ENCODE measurements around the gene MPRIP.

GRCh38 chr17:17198281-17198680 is 156.0 kb downstream of the MPRIP start:
- TF ChIP-seq POLR2A (IDR thresholded peaks at IDR 0.05; ENCODE audit: low read depth, low read length) (no peak), POU2F2 (IDR thresholded peaks at IDR 0.05; ENCODE audit: low read depth, low read length) (no peak), TAF1 (IDR thresholded peaks at IDR 0.05; ENCODE audit: low read depth, low read length) (no peak)
